GM21576 (cell line): ENCODE measurements around the gene IRF4.

Source experiments
- ATAC-seq: cut with Tn5 transposase; IDR thresholded peaks from one replicate; pipeline ENCODE4 v1.9.1; 2021; ENCODE audit warnings: mild to moderate bottlenecking, moderate library complexity; ENCODE audit not compliant: unreplicated experiment

IRF4 gene

DNA sequence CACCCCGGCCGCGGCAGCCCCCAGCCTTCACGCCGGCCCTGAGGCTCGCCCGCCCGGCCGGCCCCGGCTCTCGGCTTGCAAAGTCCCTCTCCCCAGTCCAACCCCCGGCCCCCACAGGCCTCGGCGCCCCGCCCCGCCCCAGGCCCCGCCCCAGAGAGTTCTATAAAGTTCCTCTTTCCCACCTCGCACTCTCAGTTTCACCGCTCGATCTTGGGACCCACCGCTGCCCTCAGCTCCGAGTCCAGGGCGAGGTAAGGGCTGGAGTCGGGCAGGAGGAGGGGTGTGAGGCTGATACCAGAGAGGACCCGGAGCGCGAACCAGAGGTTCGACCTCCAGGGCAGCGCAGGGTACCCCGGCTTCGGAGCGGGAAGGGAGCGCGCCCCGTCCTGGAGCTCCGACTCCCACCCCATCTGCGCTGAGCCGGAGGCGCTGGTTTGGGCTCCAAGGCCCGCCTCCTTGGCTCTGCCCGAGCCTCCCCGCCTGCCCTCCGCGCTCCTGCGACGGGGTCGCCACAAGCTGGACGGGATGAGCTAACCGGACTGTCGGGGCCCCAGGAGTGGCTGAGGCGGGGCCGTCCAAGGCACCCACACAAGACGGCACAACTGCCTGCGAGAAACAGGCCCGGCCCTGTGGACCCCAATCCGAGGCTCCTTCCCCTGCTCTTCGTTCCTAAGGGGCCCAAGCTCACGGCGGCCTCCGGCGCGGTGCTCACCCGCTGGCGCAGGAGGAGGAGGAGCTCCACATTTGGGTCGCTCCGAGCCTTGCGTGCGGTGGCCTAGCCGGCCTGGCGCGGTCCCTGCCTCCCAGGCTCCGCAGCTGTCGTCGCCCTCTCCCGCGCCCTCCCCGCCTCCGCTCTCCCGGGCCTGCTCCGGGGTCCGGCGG, at the start of gene IRF4:
IRF4 (plus strand) TSS at position 194 of the 882 bp plus-strand sequence. CDS start 1,401 bp downstream, outside the sequence.
- ATAC-seq: peak; percentile 42

DNA sequence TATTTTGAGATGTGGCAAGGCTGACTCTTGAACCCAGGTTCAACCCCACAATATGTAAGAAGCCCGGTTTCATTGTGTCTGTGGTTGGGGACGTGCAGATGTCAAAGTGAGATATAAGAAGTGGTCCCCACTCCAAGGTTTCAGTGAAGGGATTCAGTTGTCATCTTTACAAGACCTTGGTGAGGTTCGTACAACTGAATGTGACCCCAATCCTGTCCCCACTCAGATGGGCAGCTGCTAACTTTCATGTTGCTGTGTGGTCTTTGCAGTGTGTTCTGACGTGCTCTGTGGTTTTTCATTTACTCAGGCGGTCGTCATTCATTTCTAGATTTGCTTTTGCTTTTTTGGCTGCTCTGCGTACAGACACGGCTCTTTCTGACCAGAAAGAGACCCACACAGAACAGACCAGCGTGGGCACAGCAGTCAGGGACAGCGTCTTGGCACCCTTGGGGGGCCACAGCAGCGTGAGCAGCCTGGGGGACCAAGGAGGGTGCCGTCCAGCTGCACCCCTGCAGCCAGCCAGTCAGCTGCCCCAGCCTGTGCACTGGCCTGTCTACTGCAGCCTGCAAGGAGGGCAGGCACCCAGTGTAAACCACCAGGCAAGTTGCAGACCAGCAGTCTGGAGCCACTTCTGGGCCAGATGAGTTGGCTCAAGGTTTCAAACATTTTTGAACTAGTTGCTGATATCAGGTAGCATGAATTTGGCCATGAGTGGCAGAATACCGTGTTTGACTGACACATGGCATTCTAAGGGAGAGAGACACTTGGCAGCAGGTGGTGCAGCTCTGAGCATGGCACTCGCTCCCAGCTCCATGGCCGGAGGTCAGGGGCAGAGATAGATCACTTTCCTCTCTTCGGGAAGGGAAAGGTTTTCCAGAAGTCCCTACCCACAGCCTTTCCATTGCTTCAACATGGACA, 49.4 kb upstream of the IRF4 start:
- peak; percentile 44 for ATAC-seq

DNA sequence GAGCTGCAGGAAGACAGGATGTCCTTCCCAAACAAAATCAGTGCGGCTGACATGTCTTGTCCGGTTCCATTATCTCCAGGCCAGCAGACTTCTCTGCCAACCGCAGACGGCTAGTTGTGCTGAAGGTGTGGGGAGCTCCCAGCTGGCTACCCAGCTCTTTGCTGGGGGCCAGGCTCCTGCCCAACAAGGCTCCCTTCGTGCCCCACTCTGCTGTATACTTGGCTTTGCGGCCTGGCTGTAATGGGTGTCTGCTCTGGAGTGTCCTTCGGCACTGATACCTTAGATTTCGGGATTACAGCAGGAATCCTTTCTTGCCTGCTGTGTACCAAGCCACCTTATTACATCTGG, 48.7 kb upstream of the IRF4 start:
- ATAC-seq: no peak

DNA sequence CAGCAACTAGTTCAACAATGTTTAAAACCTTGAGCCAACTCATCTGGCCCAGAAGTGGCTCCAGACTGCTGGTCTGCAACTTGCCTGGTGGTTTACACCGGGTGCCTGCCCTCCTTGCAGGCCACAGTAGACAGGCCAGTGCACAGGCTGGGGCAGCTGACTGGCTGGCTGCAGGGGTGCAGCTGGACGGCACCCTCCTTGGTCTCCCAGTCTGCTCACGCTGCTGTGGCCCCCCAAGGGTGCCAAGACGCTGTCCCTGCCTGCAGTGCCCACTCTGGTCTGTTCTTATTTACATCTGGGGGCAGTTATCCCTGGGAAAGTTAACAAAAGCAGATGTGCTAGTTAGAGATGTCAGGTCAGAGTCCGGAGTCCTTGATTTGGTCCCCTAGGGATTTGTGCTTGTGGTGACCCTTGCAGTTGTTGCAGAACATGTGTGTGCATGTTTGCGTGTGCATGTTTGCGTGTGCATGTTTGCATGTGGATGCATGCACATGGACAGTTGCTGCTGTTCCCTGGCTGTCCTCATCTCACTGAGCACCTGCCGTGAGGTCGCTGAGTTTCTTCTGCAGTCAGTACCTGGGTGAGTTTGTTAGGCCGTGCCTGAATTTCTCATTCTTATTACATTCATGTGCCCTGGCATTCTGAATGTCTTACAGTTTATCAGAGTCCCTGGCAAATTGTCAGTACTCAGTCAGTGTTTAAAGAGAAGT, 48.2 kb upstream of the IRF4 start:
- ATAC-seq: no peak

DNA sequence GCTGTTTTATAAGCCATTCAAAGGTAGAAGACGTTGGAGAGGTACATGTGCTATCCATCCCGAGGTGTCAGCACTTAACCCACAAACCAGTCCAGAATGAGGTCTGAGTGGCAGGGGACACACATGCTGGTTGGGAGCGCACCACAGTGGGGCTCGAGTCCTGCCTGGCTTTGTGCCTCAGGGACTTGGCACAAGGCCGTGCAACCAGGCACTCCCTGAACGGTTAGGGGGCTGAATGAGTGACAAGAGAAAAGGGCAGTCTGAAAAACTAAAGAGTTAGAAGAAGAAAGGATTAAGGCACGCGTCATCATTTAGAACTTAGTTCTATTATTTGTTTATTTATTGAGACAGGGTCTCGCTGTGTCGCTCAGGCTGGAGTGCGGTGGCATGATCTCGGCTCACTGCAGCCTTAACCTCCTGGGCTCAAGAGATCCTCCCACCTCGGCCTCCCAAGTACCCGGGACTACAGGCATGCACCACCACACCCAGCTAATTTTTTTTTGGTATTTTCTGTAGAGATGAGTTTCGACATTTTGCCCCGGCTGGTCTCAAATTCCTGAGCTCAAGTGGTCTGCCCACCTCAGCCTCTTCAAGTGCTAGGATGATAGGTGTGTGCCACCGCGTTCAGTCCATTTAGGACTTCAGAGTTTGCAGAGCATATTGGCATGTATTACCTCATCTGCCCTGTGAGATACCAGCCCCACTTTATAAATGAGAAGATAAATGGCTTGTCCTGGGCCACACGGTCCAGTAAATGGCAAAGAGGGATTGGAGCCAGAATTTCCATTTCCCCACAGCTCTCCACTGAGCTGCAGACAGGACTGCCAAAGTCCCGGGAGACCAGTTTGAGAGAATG, 47.4 kb upstream of the IRF4 start:
- ATAC-seq: no peak

DNA sequence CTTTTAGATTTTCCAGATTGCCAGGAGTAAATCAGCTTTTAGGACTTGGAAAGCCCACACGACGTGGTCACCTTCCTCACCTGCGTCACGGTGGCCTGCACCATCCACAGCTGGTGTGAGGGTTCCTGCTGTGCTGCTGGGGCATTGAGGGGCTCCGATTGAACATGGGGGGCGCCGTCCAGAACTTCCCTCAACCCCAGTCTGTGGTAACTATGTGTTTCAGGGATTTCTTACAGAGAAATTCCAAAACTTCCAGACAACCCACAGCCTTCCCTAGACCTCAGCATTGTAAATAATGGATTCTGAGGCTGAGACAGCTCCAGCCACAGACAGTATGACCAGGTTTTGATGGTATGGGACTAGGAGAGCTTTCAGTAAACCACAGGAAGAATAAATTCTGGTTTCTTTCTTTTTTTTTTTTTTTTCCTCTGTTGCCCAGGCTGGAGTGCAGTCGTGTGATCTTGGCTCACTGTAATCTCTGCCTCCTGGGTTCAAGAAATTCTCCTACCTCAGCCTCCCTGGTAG, 46.7 kb upstream of the IRF4 start:
- no peak for ATAC-seq

DNA sequence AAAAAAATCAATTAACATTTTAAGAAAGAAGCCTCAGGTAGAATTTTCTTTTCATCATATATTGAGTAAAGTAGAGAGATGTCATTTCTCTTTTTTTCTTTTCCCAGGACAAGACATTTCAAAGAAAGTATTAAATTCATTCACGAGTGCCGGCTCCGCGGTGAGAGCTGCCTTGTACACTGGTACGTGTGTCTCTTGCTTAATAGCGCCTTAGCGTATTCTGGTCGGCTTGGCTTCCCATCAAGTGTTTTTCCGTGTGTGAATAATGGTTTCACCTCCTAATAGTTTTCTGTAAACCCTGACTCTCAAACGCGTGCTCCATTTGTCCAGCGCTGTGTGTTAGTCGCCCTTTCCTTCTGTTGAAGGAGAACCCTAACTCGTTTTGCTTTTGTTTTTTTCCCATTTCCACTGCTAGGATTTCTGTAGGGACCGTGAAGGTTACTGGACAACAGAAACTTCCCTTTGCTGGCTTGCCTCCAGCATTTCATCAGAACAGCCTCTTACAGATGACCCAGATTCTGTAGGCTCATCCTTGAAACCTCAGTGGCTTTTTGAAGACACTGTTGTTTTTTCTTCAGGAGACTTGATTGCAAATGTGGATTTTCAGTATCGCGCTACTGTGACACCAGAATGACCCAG, 45.7 kb upstream of the IRF4 start:
- no peak for ATAC-seq

DNA sequence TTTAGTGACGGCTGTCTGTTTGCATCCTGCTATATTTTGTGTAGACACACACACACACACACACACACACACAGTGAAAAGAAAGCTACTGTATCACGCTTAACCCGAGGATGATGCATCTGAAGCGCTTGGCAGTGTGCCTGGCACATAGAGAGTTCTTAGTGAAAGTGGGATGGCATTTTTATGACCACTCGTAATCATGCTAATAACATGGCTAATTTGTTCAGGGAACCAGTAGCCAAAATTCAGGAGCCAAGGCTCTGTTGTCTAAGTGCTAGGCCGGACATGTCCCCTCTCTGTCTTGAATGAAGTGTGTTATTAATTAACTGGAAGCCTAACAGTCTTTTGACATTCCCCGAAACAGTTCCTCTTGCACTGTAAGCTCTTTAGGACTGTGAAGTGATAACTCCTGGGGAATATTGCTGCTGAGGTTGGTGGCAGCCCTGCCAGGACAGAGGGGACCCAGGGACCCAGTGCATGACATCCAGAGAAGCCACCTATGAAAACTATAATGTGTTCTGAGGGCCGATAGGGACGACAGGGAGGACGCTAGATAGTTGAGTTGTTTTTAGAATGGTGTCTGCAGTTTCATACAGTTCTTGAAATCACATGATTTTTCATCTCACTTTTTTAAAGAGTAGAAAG, 45.0 kb upstream of the IRF4 start:
- ATAC-seq: no peak

DNA sequence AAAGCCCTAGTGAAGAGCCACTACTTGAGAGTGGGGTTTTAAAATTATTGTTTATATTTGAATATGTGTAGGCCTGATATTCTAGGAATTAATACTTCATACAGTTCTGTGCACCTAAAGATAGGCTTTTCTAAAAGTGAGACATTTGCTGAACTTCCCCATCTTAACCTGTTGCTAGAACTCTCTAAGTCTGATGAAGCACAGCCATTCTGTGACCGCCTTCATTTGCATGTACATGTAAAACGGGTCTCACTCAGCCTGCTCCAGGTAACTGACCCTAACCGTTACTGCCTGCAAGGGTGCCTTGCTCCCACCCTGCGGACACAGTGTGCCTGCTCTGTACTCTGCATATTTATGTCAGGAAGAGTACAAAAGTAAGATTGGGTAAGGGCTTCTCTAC, 44.3 kb upstream of the IRF4 start:
- ATAC-seq: peak; percentile 86

DNA sequence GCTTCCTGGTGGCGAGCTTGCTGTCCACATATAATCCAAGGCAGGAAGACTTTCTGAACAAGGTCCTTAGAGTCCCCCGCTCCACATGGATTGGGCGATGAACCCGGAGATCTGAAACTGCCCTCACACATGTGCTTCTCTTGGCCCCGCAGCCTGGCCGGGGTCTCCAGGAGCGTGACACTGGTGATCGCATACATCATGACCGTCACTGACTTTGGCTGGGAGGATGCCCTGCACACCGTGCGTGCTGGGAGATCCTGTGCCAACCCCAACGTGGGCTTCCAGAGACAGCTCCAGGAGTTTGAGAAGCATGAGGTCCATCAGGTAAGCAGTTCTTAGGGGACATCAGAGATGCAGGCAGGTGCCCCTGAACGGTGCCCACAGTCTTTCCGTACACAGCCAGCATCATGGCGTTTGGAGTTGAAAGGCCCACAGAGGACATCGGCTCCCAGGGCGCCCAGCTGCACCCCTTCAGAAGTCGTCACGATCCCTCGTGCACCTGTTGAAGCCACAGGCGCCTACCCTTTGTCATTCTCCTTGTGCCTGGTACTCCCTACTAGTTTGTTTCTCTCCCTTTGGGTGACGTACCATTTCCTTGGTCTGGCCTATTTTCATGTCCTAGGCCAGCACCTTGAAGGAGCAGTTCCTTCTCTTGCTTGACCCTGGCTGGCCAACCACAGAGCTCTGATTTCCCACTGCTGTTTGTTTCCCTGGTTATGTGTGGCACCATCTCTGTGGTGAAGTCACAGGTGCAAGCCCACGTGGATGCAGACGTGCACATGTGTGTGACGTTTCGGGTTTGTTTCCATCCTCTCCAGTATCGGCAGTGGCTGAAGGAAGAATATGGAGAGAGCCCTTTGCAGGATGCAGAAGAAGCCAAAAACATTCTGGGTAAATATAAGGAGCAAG, 43.3 kb upstream of the IRF4 start:
- ATAC-seq: no peak

DNA sequence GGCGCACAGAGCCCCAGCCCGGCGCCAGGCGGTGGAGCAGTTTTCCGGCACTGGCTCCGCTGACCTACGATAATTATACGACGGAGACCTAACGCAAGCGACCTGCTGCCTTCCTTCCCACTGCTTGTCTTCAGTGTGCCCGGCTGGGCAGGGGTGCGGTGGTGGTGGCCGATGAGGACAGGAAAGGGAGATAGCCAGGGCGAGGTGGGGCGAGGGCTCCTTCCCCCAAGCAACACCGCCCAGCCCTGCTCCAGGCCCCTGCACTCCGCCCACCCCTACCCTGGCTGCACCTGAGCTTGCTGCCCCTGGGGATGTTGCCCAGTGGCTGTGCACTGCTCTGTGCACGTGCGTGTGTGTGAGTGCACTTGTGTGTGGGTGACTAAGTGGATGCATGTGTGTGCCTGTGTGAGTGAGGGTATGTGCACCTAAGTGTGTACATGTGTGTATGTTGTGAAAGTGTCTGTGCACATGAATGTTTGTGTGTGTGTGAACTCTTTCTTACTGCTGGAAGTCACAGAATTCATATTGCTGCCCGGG, 42.6 kb upstream of the IRF4 start:
- no peak for ATAC-seq

DNA sequence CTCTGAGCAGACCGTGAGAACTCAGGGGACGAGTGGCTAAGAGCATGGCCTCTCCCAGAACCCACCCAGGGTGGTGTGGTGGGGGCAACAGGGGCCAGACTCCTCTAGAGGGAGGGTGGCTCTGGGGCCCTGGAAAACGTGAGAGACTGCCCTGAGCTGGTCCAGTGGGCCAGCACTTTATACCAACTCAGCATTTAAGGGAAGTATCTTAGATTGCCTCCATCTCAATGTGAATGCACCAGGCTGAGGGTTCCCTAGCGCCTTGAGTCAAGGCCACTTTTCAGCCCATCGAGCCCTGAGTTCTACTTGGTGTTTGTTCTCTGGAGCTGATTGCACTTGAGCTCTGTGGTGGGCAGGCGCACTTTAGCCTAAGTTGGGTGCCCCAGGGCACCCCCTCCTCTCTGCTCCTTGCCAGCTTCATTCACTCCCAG, 42.0 kb upstream of the IRF4 start:
- ATAC-seq: no peak

DNA sequence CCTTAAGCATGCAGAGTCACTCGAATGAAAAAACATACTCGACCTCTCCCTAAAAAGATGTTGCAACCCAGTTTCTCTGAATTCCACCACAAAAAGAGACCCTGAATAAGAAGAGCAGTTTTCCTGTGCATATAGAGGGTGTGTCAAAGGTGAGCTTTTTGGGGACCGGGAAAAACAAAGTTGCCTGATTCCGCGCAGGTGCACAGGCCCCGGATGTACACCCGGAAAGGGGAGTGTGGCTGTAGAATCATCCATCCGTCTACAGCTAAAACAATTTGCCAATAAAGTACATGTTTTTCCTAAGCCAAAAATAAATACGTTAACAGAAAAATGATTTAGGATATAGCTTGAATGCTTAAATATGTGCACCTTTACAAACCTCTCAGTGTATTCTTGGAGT, 41.2 kb upstream of the IRF4 start:
- no peak for ATAC-seq

DNA sequence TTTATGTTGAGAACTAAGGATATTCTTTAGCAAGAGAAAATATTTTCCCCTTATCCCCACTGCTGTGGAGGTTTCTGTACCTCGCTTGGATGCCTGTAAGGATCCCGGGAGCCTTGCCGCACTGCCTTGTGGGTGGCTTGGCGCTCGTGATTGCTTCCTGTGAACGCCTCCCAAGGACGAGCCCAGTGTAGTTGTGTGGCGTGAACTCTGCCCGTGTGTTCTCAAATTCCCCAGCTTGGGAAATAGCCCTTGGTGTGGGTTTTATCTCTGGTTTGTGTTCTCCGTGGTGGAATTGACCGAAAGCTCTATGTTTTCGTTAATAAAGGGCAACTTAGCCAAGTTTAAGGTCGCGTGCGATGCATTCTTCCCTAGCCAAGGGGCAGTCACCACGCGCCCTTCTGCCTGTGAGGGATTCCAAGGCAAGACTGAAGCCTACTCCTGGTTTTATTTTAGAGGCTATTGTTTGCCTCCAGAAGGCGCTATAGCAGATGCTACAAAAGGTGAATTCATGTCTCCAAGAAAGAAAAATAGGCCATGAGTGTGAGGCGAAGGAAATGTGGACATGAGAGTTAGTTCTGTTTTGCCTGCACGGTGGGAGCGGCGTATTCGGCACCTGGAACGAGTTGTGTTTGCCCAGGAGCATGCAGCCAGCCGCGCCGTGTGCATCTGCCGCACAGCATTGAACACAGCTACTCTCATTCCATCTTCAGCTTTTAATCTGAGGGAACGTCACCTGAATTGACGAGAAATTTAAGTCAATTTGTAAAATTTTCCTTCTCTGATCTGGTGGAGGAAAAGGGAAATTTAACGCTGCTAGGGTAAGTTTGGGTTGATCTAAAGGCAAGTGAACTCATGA, 40.3 kb upstream of the IRF4 start:
- no peak for ATAC-seq

DNA sequence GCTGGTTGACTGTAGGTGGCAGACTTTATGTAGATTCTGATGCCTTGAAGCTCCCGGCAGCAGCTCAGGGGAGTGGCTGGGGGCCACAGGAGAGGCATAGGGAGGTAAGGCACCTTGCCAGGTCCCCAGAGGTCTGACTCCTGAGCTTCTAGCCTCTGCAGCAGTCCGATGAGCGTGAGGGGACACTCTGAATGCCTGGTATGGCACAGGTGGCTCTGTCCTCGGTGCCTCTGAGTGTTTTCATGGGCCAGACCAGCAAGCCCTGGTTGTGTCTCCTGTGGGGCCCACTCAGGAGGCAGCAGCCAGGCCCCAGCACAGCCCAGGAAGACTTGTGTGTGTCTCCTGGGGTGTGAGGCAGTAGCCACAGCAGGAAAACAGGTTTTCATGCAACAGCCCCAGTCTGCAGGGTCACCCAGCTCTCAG, 39.7 kb upstream of the IRF4 start:
- ATAC-seq: no peak

DNA sequence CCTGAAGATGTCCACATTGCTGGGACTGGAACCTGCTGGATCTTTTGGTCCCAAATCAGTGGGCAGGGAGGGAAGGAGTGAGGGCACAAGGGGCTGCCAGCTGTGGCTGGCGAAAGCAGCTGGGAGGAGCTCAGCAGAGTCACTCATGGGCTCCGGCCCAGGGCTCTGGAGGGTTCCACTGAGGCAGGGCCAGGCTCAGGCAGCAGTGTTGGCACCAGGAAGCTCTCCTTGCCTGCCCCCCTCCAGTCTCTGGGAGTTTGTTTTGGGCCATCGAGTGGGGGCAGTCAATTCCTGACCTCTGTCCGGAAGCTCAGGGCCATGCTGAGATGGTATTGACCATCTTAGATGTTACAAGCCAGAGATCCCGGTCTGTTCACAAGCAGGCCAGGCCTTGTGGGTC, 39.1 kb upstream of the IRF4 start:
- ATAC-seq: no peak
